GM19239 (cell line): ENCODE measurements around the gene TTR.

ENCODE experiments used
- DNase-seq: peaks from one replicate; pipeline ENCODE4 v3.0.0; 2011; ENCODE audit warnings: low spot score; ENCODE audit not compliant: insufficient read length
- FAIRE-seq: peaks from 2 replicates; lab custom pipeline; 2011; peaks lifted over from hg19 to GRCh38; lab: Jason Lieb, UNC

TTR gene

DNA sequence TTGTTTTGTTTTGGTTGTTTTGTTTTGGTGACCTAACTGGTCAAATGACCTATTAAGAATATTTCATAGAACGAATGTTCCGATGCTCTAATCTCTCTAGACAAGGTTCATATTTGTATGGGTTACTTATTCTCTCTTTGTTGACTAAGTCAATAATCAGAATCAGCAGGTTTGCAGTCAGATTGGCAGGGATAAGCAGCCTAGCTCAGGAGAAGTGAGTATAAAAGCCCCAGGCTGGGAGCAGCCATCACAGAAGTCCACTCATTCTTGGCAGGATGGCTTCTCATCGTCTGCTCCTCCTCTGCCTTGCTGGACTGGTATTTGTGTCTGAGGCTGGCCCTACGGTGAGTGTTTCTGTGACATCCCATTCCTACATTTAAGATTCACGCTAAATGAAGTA is at the start of gene TTR:
Gene TTR, plus strand, starts transcription at position 250 of the 400 bp plus-strand sequence. Its CDS starts 26 bp downstream, at position 276.
- FAIRE-seq, result no peak
- DNase-seq, result no peak

DNA sequence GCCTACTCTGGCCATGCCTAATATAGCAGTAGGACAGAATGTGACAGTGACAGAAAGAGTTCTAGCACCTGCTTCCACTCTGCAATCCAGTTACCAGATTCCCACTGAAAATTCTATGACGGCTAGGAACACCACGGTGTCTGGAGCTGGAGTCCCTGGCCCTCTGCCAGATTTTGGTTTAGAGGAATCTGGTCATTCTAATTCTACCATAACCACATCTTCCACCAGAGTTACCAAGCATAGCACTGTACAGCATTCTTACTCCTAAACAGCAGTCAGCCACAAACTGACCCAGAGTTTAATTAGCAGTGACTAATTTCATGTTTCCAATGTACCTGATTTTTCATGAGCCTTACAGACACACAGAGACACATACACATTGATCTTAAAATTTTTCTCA is 45.2 kb upstream of the TTR start:
- FAIRE-seq, result no peak
- DNase-seq, result no peak

DNA sequence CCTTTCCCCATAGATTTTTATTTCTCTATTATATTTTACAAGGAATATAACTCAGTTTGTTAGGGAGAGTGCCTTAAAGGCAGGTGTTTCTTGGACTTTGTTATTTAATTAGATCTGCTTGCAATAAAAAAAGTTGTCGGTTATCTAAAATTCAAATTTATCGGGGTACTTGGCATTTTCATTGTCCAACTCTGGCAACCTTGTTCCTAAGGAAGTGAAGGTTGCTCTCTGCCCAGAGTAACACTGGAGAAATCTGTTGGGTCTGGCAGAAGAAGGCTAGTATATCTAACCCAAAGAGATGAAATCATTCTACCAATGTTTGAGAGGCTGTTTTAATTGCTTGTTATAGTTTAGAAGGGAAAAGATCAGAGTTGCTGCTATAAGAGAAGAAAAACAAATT is 42.8 kb upstream of the TTR start:
- DNase-seq (no peak), FAIRE-seq (no peak)

DNA sequence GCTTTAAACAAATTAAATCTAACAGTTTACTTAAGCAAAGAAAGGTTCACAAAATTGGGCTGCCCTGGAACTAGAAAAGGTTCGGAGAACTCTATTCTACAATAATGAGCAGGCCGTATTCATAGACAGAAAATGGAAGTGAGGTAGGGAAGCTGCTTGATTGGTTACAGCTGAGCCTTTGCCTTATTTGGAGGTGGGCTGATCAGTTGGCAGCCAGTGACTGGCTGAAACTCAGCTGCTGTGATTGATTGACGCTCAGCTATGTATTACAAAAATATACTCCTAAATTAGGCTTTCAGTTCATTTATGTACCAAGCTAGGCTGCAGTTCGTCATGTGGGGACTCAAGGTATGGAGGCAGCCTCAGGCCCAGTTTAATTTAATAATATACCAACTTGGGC is 42.3 kb upstream of the TTR start:
- no peak for FAIRE-seq
- DNase-seq, result no peak

DNA sequence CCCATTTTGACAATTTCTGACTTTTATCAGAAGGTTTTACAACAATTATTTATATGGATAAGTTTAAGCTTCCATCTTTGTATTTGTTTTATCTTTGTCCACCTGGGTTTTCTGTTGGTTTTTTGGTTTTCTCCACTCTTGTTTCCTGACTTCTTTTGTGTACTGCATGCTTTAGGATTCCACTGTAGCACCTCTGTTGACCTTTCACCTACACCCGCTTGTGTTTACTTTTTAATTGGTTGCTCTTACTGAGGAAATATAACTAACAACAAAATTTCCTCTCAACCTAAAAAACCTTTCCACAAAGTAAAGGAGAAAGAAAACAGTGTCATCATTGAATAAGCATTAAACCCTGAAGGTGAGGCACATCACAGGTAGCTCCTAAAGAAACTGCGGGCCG is 39.8 kb upstream of the TTR start:
- DNase-seq (no peak), FAIRE-seq (no peak)

DNA sequence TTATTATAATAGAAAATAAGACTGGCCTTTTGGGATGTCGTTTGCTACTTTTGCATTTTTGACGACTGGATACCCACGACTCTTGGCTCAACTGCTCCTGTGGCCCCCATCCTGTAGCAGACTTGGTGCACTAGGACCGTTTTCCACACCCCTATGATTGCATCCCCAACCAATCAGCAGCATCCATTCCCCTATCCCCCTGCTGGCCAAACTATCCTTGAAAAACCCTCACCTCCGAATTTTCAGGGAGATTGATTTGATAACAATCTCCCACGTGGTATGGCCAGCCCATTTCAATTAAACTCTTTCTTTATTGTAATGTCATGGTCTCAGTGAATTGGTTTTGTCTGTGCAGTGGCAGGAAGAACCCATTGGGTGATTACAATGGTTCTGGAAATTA is 37.9 kb upstream of the TTR start:
- no peak for DNase-seq
- FAIRE-seq, result no peak

DNA sequence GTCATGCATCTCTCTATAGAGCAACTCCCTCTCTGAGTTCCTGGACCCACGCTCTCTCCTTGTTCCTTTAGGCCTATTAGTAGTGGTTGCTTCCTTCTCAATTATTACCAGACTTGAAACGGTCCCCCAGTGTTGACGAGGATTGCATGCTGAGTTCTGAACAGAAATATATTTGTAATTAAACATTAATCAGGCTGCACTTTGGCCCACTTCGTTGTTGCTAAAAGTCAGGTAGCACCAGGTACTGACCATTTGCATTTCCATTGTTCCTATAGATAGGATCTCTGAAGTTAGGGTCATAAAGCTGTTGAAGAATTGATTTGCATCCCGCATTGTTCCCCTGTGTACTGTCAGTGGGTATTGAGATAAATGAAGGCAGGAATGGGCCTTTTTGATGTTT is 36.9 kb upstream of the TTR start:
- FAIRE-seq (no peak), DNase-seq (no peak)

DNA sequence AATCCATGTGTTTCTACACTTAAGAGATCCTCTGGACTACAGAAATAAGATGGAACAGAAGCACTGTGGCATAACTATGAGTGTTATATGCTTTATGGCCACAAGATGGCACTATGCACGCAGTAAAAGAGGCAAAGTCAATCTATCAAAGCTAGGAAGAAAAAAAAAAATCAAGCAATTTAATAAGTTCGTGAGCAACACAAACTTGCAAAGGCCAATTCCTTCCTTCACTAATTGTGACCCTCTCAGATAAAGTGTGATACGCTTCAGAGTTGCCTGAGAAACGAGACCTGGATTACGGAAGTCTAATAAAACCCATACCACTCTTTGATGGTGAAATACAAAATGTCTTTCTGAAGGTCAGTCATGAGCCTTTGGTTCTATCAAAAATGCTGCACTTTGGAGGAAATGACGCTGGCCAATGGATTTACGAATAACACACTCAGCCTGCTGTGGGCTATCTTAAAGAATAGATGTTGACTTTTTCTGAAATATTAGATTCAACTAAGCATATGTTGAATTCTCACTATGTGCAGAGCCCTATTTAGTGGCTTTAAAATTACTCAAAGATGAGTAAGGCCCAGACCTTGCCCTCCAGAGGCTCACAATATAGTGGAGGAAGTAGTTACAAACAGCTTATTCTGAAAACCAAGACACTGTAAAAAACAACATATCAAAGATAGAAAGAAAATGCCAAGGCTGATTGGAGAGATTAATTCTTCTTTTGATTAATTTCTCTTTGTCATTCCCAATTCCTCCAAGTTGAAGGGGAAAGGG is 35.5 kb upstream of the TTR start:
- DNase-seq (peak; percentile 24), FAIRE-seq (peak; percentile 94)

DNA sequence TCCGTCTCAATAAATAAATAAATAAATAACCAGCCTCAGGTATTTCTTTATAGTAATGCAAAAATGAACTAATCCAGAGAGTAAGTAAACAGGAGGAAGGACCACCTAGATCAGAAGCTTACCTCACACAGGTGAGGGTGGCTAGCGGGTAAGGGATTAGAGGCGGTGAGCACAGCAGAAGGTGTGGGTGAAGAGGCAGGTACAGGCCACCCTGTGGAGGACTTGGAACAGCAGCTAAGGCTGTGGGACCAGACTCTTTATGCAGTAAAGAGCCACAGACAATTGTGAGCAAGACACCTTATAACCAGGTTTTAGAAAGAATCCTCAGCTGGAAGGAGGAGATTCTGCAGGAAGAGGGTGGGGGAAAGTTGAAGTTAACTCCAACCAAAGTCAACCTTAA is 34.2 kb upstream of the TTR start:
- FAIRE-seq (no peak), DNase-seq (no peak)

DNA sequence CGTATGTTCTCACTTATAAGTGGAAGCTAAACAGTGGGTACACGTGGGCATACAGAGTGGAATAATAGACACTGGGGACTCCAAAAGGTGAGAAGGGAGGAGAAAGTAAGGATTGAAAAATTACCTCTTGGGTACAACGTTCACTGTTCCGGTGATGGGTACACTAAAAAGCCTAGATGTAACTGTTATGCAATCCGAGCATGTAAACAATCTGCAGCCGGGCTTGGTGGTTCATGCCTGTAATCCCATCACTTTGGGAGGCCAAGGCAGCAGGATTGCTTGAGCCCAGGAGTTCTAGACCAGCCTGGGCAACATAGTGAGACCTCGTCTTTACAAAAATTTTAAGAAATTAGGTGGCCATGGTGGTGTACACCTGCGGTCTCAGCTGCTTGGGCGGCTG is 33.1 kb upstream of the TTR start:
- FAIRE-seq, result no peak
- DNase-seq, result no peak

DNA sequence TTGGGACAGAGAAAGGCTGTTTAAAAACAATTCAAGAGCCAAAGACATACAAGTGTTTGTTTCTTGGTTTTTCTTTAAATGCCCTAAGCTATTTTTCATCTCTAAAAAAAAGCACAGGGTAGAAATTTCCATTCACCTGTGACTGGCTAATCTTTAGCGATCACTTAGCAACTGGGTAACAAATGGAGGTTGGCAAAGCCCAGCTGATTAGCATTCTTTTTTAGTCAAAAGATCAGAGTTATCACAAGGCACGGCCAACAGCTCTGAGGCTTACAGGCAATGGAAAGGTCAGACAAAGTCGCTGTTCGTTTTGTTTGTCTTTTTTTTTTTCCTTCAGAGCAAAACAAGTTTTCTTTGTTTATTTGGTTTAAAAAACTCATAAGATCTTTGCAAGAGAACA is 29.0 kb upstream of the TTR start:
- FAIRE-seq (no peak), DNase-seq (no peak)

DNA sequence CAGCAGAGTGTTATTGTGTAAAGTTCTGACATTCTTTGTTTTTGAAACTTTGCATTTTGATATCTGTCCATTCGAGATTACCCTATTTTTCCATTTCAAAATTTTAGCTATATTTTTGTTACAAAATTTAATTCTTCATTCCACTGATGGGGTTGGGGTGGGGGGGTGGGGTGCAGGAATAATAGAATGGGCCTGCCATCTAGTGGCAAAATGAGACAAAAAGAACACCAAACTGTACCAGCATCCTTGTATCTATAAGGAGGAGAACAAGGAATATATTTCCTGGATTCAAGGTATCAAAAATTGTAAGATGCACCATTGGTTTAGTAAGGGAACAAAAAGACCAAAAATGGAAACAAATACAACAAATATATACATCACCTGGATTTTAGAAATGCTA is 27.9 kb upstream of the TTR start:
- FAIRE-seq (no peak), DNase-seq (no peak)

DNA sequence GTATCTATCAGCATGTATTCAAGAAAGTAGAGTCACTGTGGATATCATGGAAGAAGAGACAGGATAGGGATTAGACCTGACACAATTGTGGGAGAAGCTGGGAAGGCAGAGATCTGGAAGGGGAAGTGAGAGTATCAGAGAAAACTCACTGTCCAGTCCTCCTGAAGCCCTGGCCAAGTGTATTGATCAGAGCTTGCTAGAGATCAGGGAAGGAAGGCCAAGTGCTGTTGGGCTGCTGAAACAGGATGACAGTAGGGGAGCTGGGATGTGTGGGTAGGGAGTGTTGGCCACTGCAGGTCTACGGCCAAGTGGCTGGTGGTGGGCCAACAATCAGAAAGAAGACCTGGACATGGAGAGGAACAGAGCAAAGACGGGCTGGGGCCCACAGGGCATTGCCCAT is 26.3 kb upstream of the TTR start:
- no peak for FAIRE-seq
- DNase-seq, result no peak

DNA sequence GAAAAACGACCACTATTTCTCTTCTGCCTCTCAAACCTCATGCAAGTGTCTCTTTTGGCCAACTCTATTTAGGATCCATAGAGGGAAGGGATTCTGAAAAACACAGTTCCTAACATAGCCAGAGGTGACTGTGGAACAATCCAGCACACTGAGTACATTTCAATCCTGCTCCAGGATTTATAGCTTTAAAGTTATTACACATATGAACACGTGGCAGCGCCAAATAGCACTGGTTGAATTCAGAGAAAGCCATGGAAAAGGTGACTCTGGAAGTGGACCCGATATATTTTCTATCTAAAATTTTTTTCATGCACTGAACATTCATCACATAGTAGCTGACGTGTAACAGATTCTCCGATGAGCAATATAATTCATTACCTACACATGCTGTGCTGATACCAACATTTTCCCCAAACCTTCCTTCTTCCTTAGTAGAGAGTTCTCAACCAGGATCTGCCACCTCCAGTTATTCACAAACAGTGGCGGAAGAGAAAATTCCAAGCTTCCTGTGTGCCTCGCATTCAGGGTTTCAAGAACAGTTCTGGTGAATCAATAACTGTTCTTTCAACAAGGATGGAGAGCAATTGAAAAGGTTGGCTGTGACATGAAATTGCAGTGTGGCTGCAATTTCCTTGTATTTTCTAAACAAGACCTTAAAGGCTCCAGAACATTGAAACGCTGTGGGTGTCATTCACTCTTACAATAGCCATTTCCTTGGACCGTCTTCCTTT is 25.7 kb upstream of the TTR start:
- FAIRE-seq, result no peak

DNA sequence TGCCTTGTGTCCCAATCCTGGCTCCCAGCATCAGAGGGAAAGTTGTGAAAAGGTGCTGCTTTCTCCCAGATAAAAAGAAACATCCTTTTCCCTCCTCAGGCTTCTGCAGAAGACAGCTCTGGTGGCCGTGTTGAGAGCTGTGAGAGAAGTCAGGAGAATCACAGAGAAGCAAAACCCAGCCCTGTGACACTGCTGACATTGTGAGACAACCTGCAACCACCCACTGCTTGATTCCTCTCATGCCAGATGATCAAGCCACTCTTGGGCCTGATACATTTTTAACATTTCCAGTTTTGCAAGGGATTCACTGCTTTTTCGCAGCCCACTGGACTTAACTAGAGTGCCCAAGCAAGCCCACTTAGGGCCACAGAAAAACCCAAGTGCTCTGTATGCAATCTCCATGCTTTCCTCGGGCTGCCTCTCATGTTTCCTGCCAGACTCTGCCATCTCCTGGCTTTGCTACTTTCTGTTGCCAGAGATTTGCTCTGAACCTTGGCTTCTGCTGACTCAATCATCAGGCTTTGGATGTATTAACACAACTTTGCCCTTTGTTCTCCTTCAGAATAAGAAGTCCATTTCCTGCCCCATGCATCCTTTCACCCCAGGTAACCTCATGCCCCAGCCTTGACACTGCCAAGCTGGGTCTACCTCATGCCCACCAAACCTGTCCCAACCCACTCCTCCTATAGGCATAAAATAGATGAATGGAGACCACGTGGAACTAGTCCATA is 24.9 kb upstream of the TTR start:
- DNase-seq (no peak), FAIRE-seq (no peak)

More for the DNA sequence above, 25.7 kb upstream of the TTR start:
- DNase-seq, result no peak

DNA sequence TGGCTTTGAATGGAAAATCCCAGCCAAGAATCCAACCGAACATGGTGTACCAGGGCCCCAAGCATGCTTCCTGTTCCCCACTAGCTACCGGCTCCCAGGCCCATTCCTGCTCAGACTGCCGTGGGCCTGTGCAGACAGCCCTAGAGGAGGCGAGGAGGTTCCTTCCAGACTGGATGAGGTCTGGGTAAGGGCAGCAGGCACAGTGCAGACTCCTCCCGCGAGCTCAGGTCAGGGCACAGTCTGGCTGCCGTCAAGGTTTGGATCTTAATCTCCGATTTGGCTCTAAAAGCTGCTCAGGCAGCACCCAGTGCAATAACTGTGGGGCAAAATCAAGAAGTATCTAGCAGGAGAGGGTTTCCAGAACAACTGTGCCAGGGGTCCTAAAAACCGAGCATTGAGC is 19.3 kb upstream of the TTR start:
- FAIRE-seq (no peak), DNase-seq (no peak)

DNA sequence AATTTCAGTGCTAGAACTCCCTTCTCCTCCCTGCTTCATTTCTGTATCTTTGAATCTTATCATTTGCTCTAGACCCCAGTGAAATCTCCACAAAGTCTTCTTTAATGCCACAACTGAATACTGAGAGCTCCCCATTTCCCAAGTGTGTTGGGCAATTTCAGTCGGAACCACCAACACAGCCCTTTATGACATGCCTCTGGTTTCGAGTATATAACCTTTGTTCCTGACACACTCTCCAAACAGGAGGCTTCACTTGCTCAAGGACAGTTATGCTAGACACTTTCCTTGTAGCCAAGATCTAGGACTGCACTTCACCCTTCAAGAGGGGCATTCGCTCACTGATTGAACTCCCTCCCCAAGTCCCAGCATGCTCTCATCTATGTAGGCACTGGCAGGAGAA is 18.6 kb upstream of the TTR start:
- DNase-seq (no peak), FAIRE-seq (no peak)

DNA sequence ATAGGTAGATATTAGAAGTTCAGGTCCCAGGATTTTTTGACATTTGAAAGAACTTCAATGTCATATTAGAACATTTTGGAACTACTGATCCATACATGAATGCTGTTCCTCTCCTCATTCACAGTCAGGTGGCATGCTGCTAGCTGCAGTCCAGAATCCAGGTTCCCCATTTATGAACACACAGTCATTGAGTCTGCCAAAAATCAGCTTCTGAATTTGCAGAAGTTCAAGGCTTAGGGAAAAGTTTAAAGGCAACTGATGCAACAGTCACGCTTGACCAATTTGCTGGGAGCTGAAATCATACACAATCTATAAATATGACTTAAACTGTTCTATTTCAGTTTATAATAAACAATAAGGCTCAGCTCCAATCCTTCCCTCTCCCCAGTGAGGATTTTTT is 17.3 kb upstream of the TTR start:
- DNase-seq, result no peak

DNA sequence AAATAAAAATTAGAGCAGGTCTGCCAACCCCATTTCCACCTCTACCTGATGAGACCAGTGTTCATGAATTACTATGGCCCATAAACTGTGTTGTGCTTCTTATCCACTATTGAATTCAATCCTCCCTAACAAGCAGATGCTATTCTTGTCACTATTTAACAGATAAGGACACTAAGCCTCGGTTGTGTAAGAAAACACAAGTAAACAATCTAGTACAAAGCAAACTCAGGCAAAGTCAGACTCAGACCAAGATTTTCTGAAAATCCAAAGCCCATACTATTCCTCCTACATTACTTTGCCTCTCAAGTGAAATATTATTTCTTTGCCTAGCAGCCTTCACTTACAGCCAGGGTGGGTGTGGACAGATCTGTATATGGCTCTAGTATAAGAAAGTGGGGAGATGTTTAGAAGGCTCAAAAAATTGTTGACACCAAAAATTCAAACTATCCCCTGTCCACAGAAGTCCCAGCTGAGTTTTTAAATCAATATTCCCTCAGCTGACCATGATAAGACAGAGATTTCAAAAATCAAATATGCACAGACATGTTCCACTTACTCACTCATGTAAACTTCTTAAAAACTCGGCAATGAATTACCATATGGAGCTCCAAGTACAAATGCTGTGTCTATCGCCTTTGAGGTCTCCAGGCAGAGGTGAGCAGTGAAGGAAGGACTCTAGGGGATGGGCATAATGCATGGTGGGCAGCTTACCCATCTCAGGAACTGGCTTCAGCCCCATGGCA is 16.0 kb upstream of the TTR start:
- no peak for DNase-seq
- FAIRE-seq, result no peak

More for the DNA sequence above, 17.3 kb upstream of the TTR start:
- FAIRE-seq, result no peak

DNA sequence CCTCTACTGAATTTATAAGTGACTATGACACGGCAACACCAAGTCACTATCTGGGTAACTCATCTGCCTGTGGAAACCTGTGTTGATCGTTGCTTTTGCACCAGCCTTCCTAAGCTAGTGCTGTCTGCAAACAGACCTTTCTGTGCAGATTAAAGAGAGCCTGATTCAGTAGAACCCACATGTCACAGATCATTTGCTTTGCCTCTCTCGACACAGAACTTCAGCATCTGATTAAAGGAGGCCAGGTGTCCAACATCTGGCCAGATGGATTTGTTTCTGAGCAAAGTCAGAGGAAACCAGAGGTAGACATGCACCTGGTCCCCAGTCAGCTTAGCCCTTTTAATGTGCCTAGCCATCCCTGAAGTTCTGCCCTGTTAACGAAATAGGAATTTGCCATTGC is 15.0 kb upstream of the TTR start:
- FAIRE-seq, result peak; percentile 82
- DNase-seq, result no peak

DNA sequence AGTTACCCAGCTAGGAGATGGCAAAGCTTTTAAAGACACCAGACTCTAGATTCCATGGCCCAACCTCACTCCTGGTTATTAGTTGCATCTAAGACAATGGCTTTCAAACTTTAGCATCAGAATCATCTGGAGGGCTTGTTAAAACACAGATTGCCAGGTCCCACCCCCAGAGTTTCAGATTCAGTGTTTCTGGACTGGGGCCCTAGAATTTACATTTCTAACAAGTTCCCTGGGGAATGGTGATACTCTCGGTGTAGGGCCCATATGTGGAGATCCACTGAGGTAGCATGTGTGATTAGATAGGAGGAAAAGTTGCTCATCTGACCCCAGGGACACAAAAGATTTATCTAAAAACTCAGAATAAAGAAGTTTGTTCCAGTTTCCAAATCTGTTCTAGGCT is 14.5 kb upstream of the TTR start:
- no peak for DNase-seq
- FAIRE-seq, result peak; percentile 11
